ENCODE data around the gene BSDC1. TPM values are rescaled to one million over a fixed set of nuclear protein-coding genes. Genes with fewer than 3 reads are reported as not detected.
A peak's percentile ranks its signal among the peaks of the same experiment; 100 is the strongest.
"Not testable (repeated sequence)": the region's sequence is repeated elsewhere in the genome, so short reads cannot be mapped to it uniquely, and the experiment has no call there.

BSDC1 gene
- total and polyA plus RNA-seq, 4 experiments from 2014 or later: 29.7 to 112 (median 76.1) TPM

- Mint-ChIP-seq H3K4me3 (no peak overlapping the region), H3K9me3 (no peaks in the 10 kb centered on the region), H3K4me1 (no peaks in the 10 kb centered on the region), H3K27ac (no peak overlapping the region), H3K36me3 (no peaks in the 10 kb centered on the region), H3K27me3 (no peaks in the 10 kb centered on the region)
- Histone ChIP-seq H3K9me3 (ENCODE audit: control insufficient read depth in 1 of 2, low read length in 2 of 2) (no peaks in the 10 kb centered on the region), H3K4me1 (ENCODE audit: insufficient read depth, low read length) (no peaks in the 10 kb centered on the region), H3K27ac (ENCODE audit: low read depth, low read length) (no peak overlapping the region), H3K36me3 (ENCODE audit: insufficient read depth, low read length) (no peaks in the 10 kb centered on the region), H3K27me3 (ENCODE audit: insufficient read depth, low read length) (no peaks in the 10 kb centered on the region), H3K4me3 (ENCODE audit: low read length in 2 of 2) (no peak overlapping the region)
- intact Hi-C loops (cut with micrococcal nuclease): no loop called here
- DNase-seq: no peak
- CTCF ChIA-PET (ENCODE audit: partially characterized antibody): interaction anchor here (1.1 to 1.6 kb wide), 2 partner anchors 8 to 190 kb away, joined by 4 to 6 read pairs; no protein-coding TSS in a partner anchor
- POLR2A ChIA-PET (ENCODE audit: partially characterized antibody): no interaction called here
Measured at GRCh38 chr1:32405672-32406467, 11.6 kb upstream of the BSDC1 start.

GRCh38 chr1:32404946-32405345, 10.7 kb upstream of the BSDC1 start:
- H3K27me3 Mint-ChIP-seq: peaks cover 0 to 2% of the 10 kb centered on the region in 2 donors
- no peak overlapping the region for H3K27ac ChIP-seq (ENCODE audit: low read depth, low read length)
- no peak overlapping the region for H3K4me3 Mint-ChIP-seq
- ChIA-PET POLR2A (ENCODE audit: partially characterized antibody) (no interaction called here), CTCF (ENCODE audit: partially characterized antibody) (interaction anchor here (0.6 to 1.6 kb wide), 3 partner anchors 9 to 461 kb away, joined by 3 to 6 read pairs (median 4); no protein-coding TSS in a partner anchor)
- peaks cover 0 to 1% (median 0%) of the 10 kb centered on the region in 4 donors for H3K4me1 Mint-ChIP-seq
- DNase-seq: no peak
- no peak overlapping the region for H3K4me3 ChIP-seq (ENCODE audit: low read length in 2 of 2)
- H3K36me3 ChIP-seq (ENCODE audit: insufficient read depth, low read length): no peaks in the 10 kb centered on the region
- no peaks in the 10 kb centered on the region for H3K9me3 ChIP-seq (ENCODE audit: control insufficient read depth in 1 of 2, low read length in 2 of 2)
- no peaks in the 10 kb centered on the region for H3K4me1 ChIP-seq (ENCODE audit: insufficient read depth, low read length)
- H3K9me3 Mint-ChIP-seq: no peaks in the 10 kb centered on the region
- intact Hi-C loops (cut with micrococcal nuclease): no loop called here
- no peaks in the 10 kb centered on the region for H3K27me3 ChIP-seq (ENCODE audit: insufficient read depth, low read length)
- no peaks in the 10 kb centered on the region for H3K36me3 Mint-ChIP-seq
- H3K27ac Mint-ChIP-seq: no peak overlapping the region

DNA sequence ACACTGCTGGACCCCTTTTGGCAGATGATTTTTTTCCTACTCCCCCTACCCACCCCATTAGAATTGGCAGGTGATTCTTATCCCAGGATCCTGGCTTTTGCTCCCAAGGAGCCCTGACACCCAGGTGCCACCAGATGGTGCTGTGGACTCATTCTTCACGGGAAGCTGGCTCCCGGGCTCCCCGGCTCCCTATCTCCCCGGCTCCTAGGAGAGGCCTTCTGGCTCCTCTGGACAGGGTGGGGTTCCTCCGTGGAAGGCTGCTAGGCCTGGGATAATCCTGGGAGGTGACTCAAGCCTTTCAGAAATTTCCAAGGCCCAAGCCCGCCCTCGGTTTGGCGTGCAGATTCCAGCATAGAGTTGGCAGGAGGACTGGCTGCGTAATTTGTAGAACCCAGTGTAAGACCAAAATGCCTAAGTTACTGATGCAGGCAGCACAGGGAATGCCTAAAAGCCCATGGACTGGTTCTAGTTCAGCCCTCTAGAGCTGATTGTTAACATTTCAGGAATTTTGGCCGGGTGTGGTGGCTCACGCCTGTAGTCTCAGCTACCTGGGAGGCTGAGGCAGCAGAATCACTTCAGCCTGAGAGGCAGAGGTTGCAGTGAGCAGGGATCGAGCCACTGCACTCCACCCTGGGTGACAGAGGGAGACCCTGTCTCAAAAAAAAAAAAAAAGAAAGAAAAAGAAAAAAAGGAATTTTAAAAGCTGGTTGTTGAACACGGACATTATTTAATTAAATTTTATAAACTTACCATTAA, 6.8 kb upstream of the BSDC1 start:
- intact Hi-C loops (cut with micrococcal nuclease): loop anchor here (1.0 to 2.0 kb wide), 2 partner anchors 13 to 472 kb away; no protein-coding TSS in a partner anchor
- Histone ChIP-seq H3K27ac (ENCODE audit: low read depth, low read length) (no peak overlapping the region), H3K27me3 (ENCODE audit: insufficient read depth, low read length) (no peaks in the 10 kb centered on the region), H3K4me1 (ENCODE audit: insufficient read depth, low read length) (no peaks in the 10 kb centered on the region), H3K36me3 (ENCODE audit: insufficient read depth, low read length) (no peaks in the 10 kb centered on the region), H3K4me3 (ENCODE audit: low read length in 2 of 2) (no peak overlapping the region), H3K9me3 (ENCODE audit: control insufficient read depth in 1 of 2, low read length in 2 of 2) (no peaks in the 10 kb centered on the region)
- peaks cover 1 to 2% of the 10 kb centered on the region in 2 donors for H3K27me3 Mint-ChIP-seq
- H3K36me3 Mint-ChIP-seq: no peaks in the 10 kb centered on the region
- ChIA-PET CTCF (ENCODE audit: partially characterized antibody) (interaction anchor here (0.8 to 4.4 kb wide), 19 partner anchors 9 to 422 kb away, joined by 3 to 40 read pairs (median 4); no protein-coding TSS in a partner anchor), POLR2A (ENCODE audit: partially characterized antibody) (interaction anchor here (0.5 to 1.3 kb wide), 6 partner anchors 16 to 187 kb away, joined by 3 to 4 read pairs (median 3); partner anchors contain the start of gene MARCKSL1)
- peaks cover 0 to 1% (median 0%) of the 10 kb centered on the region in 4 donors for H3K4me1 Mint-ChIP-seq
- DNase-seq: peak in 4 of 5 donors; percentile 28 to 48 (median 35)
- H3K9me3 Mint-ChIP-seq: no peaks in the 10 kb centered on the region
- peak overlapping the region in 1 of 8 donors; percentile 54 for H3K4me3 Mint-ChIP-seq
- peak overlapping the region in 1 of 7 donors; percentile 5 for H3K27ac Mint-ChIP-seq

DNA sequence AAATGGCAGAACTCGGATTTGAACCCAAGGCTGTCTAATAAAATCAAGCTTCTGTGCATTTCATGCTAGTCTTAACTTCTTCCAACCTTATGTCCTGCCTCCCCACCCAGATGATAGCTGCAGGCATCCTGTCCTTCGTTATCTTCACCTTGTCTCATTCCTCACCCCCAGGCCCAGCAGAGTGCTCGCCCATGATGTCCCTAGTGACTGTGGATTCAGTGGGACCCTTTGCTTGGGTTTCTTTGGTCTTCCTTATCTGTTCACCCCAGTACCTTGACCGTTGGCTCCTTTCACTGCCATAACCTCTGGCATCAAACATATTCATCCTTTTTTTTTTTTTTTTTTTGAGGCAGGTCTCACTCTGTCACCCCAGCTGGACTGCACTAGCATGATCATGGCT, 5.6 kb upstream of the BSDC1 start:
- DNase-seq: no peak
- H3K9me3 Mint-ChIP-seq: no peaks in the 10 kb centered on the region
- H3K4me3 Mint-ChIP-seq: no peak overlapping the region
- Histone ChIP-seq H3K36me3 (ENCODE audit: insufficient read depth, low read length) (no peaks in the 10 kb centered on the region), H3K4me1 (ENCODE audit: insufficient read depth, low read length) (peaks cover 4% of the 10 kb centered on the region), H3K9me3 (ENCODE audit: control insufficient read depth in 1 of 2, low read length in 2 of 2) (no peaks in the 10 kb centered on the region), H3K27ac (ENCODE audit: low read depth, low read length) (no peak overlapping the region), H3K4me3 (ENCODE audit: low read length in 2 of 2) (no peak overlapping the region), H3K27me3 (ENCODE audit: insufficient read depth, low read length) (no peaks in the 10 kb centered on the region)
- H3K4me1 Mint-ChIP-seq: peaks cover 2 to 5% (median 5%) of the 10 kb centered on the region in 4 donors
- H3K27ac Mint-ChIP-seq: no peak overlapping the region
- peaks cover 1 to 2% of the 10 kb centered on the region in 2 donors for H3K27me3 Mint-ChIP-seq
- H3K36me3 Mint-ChIP-seq: no peaks in the 10 kb centered on the region
- intact Hi-C loops (cut with micrococcal nuclease): loop anchor here (2.0 kb wide), 1 partner anchor 473 kb away; no protein-coding TSS in a partner anchor
- ChIA-PET POLR2A (ENCODE audit: partially characterized antibody) (interaction anchor here (1.3 kb wide), 1 partner anchor 64 kb away, joined by 3 read pairs; the partner anchor contains the start of gene MARCKSL1), CTCF (ENCODE audit: partially characterized antibody) (interaction anchor here (0.7 to 4.4 kb wide), 16 partner anchors 8 to 375 kb away, joined by 3 to 40 read pairs (median 4); no protein-coding TSS in a partner anchor)

DNA sequence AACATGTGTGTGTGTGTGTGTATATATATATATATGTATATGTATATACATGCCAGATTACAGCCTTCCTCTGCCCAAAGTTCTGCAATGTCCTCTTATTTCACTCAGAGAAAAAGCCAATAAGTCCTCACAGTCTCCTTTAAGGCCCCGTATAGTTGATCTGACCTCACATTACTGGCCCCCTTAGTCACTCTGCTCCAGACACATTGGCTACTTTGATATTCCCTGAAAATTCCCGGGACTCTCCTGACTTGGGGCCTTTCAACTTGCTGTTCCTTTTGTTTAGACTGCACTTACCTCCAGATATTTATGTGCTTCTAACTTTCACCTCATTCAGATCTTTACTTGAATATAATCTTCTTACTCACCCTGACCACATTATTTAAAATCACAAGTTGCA, 4.2 kb upstream of the BSDC1 start:
- POLR2A ChIA-PET (ENCODE audit: partially characterized antibody): no interaction called here
- Histone ChIP-seq H3K27me3 (ENCODE audit: insufficient read depth, low read length) (no peaks in the 10 kb centered on the region), H3K27ac (ENCODE audit: low read depth, low read length) (no peak overlapping the region), H3K36me3 (ENCODE audit: insufficient read depth, low read length) (no peaks in the 10 kb centered on the region), H3K9me3 (ENCODE audit: control insufficient read depth in 1 of 2, low read length in 2 of 2) (no peaks in the 10 kb centered on the region), H3K4me1 (ENCODE audit: insufficient read depth, low read length) (peaks cover 10% of the 10 kb centered on the region), H3K4me3 (ENCODE audit: low read length in 2 of 2) (no peak overlapping the region)
- CTCF ChIA-PET (ENCODE audit: partially characterized antibody): interaction anchor here (1.2 kb wide), 1 partner anchor 158 kb away, joined by 3 read pairs; no protein-coding TSS in a partner anchor
- intact Hi-C loops (cut with micrococcal nuclease): no loop called here
- DNase-seq: no peak
- Mint-ChIP-seq H3K36me3 (peaks cover 0 to 9% of the 10 kb centered on the region in 2 donors), H3K4me1 (peaks cover 5 to 19% (median 11%) of the 10 kb centered on the region in 4 donors), H3K27me3 (peaks cover 1 to 2% of the 10 kb centered on the region in 2 donors), H3K9me3 (no peaks in the 10 kb centered on the region), H3K27ac (no peak overlapping the region), H3K4me3 (no peak overlapping the region)

- H3K4me3 ChIP-seq (ENCODE audit: low read length in 2 of 2); H3K9me3 ChIP-seq (ENCODE audit: control insufficient read depth in 1 of 2, low read length in 2 of 2); H3K27me3 ChIP-seq (ENCODE audit: insufficient read depth, low read length); H3K27ac ChIP-seq (ENCODE audit: low read depth, low read length); intact Hi-C loops (cut with micrococcal nuclease); H3K27me3 Mint-ChIP-seq; DNase-seq; H3K9me3 Mint-ChIP-seq; H3K36me3 ChIP-seq (ENCODE audit: insufficient read depth, low read length); H3K27ac Mint-ChIP-seq; H3K4me3 Mint-ChIP-seq: not testable (repeated sequence)
- Mint-ChIP-seq H3K4me1 (peaks cover 5 to 25% (median 20%) of the 10 kb centered on the region in 4 donors), H3K36me3 (peaks cover 0 to 17% of the 10 kb centered on the region in 2 donors)
- CTCF ChIA-PET (ENCODE audit: partially characterized antibody): interaction anchor here (1.0 kb wide), 1 partner anchor 195 kb away, joined by 3 read pairs; the partner anchor contains the start of gene CCDC28B
- POLR2A ChIA-PET (ENCODE audit: partially characterized antibody): interaction anchor here (0.8 to 1.4 kb wide), 2 partner anchors 196 to 324 kb away, joined by 3 read pairs; partner anchors contain the start of gene CCDC28B
- H3K4me1 ChIP-seq (ENCODE audit: insufficient read depth, low read length): peaks cover 28% of the 10 kb centered on the region
Measured at GRCh38 chr1:32396524-32396923, 2.3 kb upstream of the BSDC1 start.
